Neuronal stem cell (in vitro differentiated cells): ENCODE results near the gene GLIS1.

Source experiments
- DNase-seq: peaks from one replicate; pipeline ENCODE4 v3.0.0-alpha.2; 2013; ENCODE audit warnings: low spot score
- H2AFZ ChIP-seq: one replicate; pipeline ENCODE4 v1.6.1; 2013; ENCODE audit warnings: mild to moderate bottlenecking, low read length, inconsistent platforms
- H2AK5ac ChIP-seq: 2 replicates; pipeline ENCODE4 v1.6.1; 2013; ENCODE audit warnings: low read depth, mild to moderate bottlenecking, inconsistent platforms, low read length, moderate library complexity, mixed read lengths
- H2BK120ac ChIP-seq: 2 replicates; pipeline ENCODE4 v1.6.1; 2013; ENCODE audit warnings: low read depth, mild to moderate bottlenecking, inconsistent platforms, low read length, moderate library complexity, mixed read lengths
- H2BK12ac ChIP-seq: one replicate; pipeline ENCODE4 v1.6.1; 2013; ENCODE audit warnings: low read length, inconsistent platforms
- H2BK15ac ChIP-seq: 2 replicates; pipeline ENCODE4 v1.6.1; 2013; ENCODE audit warnings: mild to moderate bottlenecking, low read length, inconsistent platforms, mixed read lengths
- H2BK5ac ChIP-seq: one replicate; pipeline ENCODE4 v1.6.1; 2013; ENCODE audit warnings: inconsistent platforms, mild to moderate bottlenecking, low read length, moderate library complexity
- H3K14ac ChIP-seq: one replicate; pipeline ENCODE4 v1.6.1; 2013; ENCODE audit warnings: low read length, inconsistent platforms
- H3K18ac ChIP-seq: 2 replicates; pipeline ENCODE4 v1.6.1; 2013; ENCODE audit warnings: low read length, inconsistent platforms
- H3K23ac ChIP-seq: 2 replicates; pipeline ENCODE4 v1.6.1; 2013; ENCODE audit warnings: low read depth, mild to moderate bottlenecking, mixed read lengths, low read length, inconsistent platforms; ENCODE audit not compliant: poor library complexity
- H3K27ac ChIP-seq: replicated peaks from 3 replicates; pipeline ENCODE4 v1.5.1; 2013; ENCODE audit warnings: low read length, inconsistent platforms
- H3K27me3 ChIP-seq, 3 experiments: 2 replicates each; pipeline ENCODE4 v1.6.1; 2013; ENCODE audit warnings: low read length in 3 of 3, mild to moderate bottlenecking in 2 of 3, inconsistent platforms in 1 of 3, low read depth in 1 of 3, mixed read lengths in 1 of 3, moderate library complexity in 1 of 3; ENCODE audit not compliant: control insufficient read depth in 3 of 3, insufficient read depth in 3 of 3
- H3K36me3 ChIP-seq, 2 donors: replicated peaks in 1 of 2; 2 replicates each; pipeline ENCODE4 v1.6.1; 2013; ENCODE audit warnings: low read length in 2 of 2; ENCODE audit not compliant: control insufficient read depth in 2 of 2, insufficient read depth in 2 of 2
- H3K4ac ChIP-seq: 2 replicates; pipeline ENCODE4 v1.6.1; 2013; ENCODE audit warnings: inconsistent platforms, mild to moderate bottlenecking, low read length, moderate library complexity
- H3K4me1 ChIP-seq, 2 donors: 1 replicate in 1 of 2; 2 replicates in 1 of 2; pipeline ENCODE4 v1.6.1; 2013; ENCODE audit warnings: low read length in 2 of 2, low read depth in 1 of 2; ENCODE audit not compliant: control insufficient read depth in 2 of 2, insufficient read depth in 1 of 2
- H3K4me2 ChIP-seq: one replicate; pipeline ENCODE4 v1.6.1; 2013; ENCODE audit warnings: mild to moderate bottlenecking, low read length, inconsistent platforms; ENCODE audit not compliant: insufficient read depth, poor library complexity, severe bottlenecking
- H3K4me3 ChIP-seq, 2 donors: 2 replicates each; pipeline ENCODE4 v1.5.1; 2013; ENCODE audit warnings: low read length in 2 of 2, mild to moderate bottlenecking in 2 of 2, inconsistent platforms in 1 of 2, moderate library complexity in 1 of 2
- H3K79me1 ChIP-seq: one replicate; pipeline ENCODE4 v1.6.1; 2013; ENCODE audit warnings: low read depth, mild to moderate bottlenecking, inconsistent platforms, low read length, moderate library complexity
- H3K9ac ChIP-seq: one replicate; pipeline ENCODE4 v1.6.1; 2013; ENCODE audit warnings: mild to moderate bottlenecking, low read depth, low read length, inconsistent platforms; ENCODE audit not compliant: poor library complexity
- H3K9me3 ChIP-seq, 2 donors: replicated peaks in 1 of 2; 2 replicates each; pipeline versions ENCODE3 to v1.6.1; 2013; ENCODE audit warnings: low read length in 2 of 2, mild to moderate bottlenecking in 2 of 2, inconsistent platforms in 1 of 2, low read depth in 1 of 2, mixed read lengths in 1 of 2, moderate library complexity in 1 of 2; ENCODE audit not compliant: control insufficient read depth in 2 of 2, insufficient read depth in 1 of 2
- H4K8ac ChIP-seq: one replicate; pipeline ENCODE4 v1.6.1; 2013; ENCODE audit warnings: low read depth, mild to moderate bottlenecking, inconsistent platforms, low read length, moderate library complexity
- H4K91ac ChIP-seq: one replicate; pipeline ENCODE4 v1.6.1; 2013; ENCODE audit warnings: low read length, low read depth, mild to moderate bottlenecking, inconsistent platforms; ENCODE audit not compliant: poor library complexity
- WGBS, 2 donors: extraction: QIAGEN DNeasy Blood & Tissue Kit; methylation state at CpG; one replicate each; pipeline ENCODE4 v1.1.7; 2013; ENCODE audit warnings: missing lambda C conversion rate in 2 of 2, mixed read lengths in 1 of 2; ENCODE audit not compliant: insufficient read length in 2 of 2, insufficient replicate concordance in 1 of 2; ENCODE audit errors: extremely low coverage in 2 of 2; 5-methylcytosine and 5-hydroxymethylcytosine counted together

GLIS1 gene

GRCh38 chr1:53734650-53735211 is 4.2 kb downstream of the GLIS1 start:
- Histone ChIP-seq H3K9me3 (peaks cover 0 to 1% of the 10 kb centered on the region in 2 donors), H3K4me1 (peaks cover 2 to 7% of the 10 kb centered on the region in 2 donors), H2AK5ac (no peak overlapping the region), H3K4me3 (no peak overlapping the region), H3K18ac (no peak overlapping the region), H2BK5ac (no peak overlapping the region), H3K23ac (no peak overlapping the region), H2BK12ac (no peak overlapping the region), H3K27ac (no peak overlapping the region), H3K9ac (no peak overlapping the region), H4K91ac (no peak overlapping the region), H2AFZ (no peak overlapping the region), H3K27me3 (peaks cover 24 to 97% (median 37%) of the 10 kb centered on the region in 3 experiments), H2BK120ac (no peak overlapping the region), H2BK15ac (no peak overlapping the region), H4K8ac (no peak overlapping the region), H3K4me2 (no peak overlapping the region), H3K79me1 (no peaks in the 10 kb centered on the region), H3K4ac (no peak overlapping the region), H3K36me3 (no peaks in the 10 kb centered on the region), H3K14ac (no peak overlapping the region)
- DNase-seq: no peak
- WGBS, 2 donors: no CpG with 5 or more reads among the region's 10 CpGs

GRCh38 chr1:53733975-53734649 is 4.9 kb downstream of the GLIS1 start:
- H3K36me3 ChIP-seq: no peaks in the 10 kb centered on the region

GRCh38 chr1:53733447-53733931 is 5.5 kb downstream of the GLIS1 start:
- H2AK5ac ChIP-seq: no peak overlapping the region
- no peak for DNase-seq
- H2BK12ac ChIP-seq: no peak overlapping the region
- H3K36me3 ChIP-seq: no peaks in the 10 kb centered on the region
- H3K27ac ChIP-seq: no peak overlapping the region
- H3K79me1 ChIP-seq: no peaks in the 10 kb centered on the region
- no peak overlapping the region for H3K4me3 ChIP-seq
- H2BK15ac ChIP-seq: no peak overlapping the region
- H3K4me2 ChIP-seq: no peak overlapping the region
- peaks cover 18 to 98% (median 28%) of the 10 kb centered on the region in 3 experiments for H3K27me3 ChIP-seq
- no peak overlapping the region for H2AFZ ChIP-seq
- no peak overlapping the region for H2BK5ac ChIP-seq
- peaks cover 0 to 5% of the 10 kb centered on the region in 2 donors for H3K4me1 ChIP-seq
- peaks cover 0 to 1% of the 10 kb centered on the region in 2 donors for H3K9me3 ChIP-seq
- H3K23ac ChIP-seq: no peak overlapping the region
- H4K8ac ChIP-seq: no peak overlapping the region
- H2BK120ac ChIP-seq: no peak overlapping the region
- no peak overlapping the region for H3K4ac ChIP-seq
- no peak overlapping the region for H3K9ac ChIP-seq
- H4K91ac ChIP-seq: no peak overlapping the region
- WGBS, 2 donors: no CpG with 5 or more reads among the region's 12 CpGs
- no peak overlapping the region for H3K14ac ChIP-seq
- H3K18ac ChIP-seq: no peak overlapping the region

More at GRCh38 chr1:53733975-53734649, 4.9 kb downstream of the GLIS1 start:
- Histone ChIP-seq H3K9ac (no peak overlapping the region), H2BK120ac (no peak overlapping the region), H3K4me1 (peaks cover 2 to 7% of the 10 kb centered on the region in 2 donors), H3K4ac (no peak overlapping the region), H3K4me3 (no peak overlapping the region), H2BK5ac (no peak overlapping the region), H2BK15ac (no peak overlapping the region), H4K91ac (no peak overlapping the region), H2AFZ (no peak overlapping the region), H3K4me2 (no peak overlapping the region), H4K8ac (no peak overlapping the region), H2BK12ac (no peak overlapping the region), H2AK5ac (no peak overlapping the region), H3K27ac (no peak overlapping the region), H3K14ac (no peak overlapping the region), H3K27me3 (peaks cover 22 to 98% (median 32%) of the 10 kb centered on the region in 3 experiments), H3K23ac (no peak overlapping the region), H3K79me1 (no peaks in the 10 kb centered on the region), H3K18ac (no peak overlapping the region), H3K9me3 (peaks cover 0 to 1% of the 10 kb centered on the region in 2 donors)
- no CpG with 5 or more reads among the region's 10 CpGs for WGBS, 2 donors
- DNase-seq: no peak

- H3K4me2 ChIP-seq: no peak overlapping the region
- H3K14ac ChIP-seq: no peak overlapping the region
- no peak overlapping the region for H4K91ac ChIP-seq
- peaks cover 0 to 2% of the 10 kb centered on the region in 2 donors for H3K4me1 ChIP-seq
- H3K9me3 ChIP-seq: peaks cover 0 to 1% of the 10 kb centered on the region in 2 donors
- WGBS, 2 donors: no CpG with 5 or more reads among the region's 6 CpGs
- peaks cover 12 to 94% (median 22%) of the 10 kb centered on the region in 3 experiments for H3K27me3 ChIP-seq
- DNase-seq: no peak
- H3K36me3 ChIP-seq: no peaks in the 10 kb centered on the region
- H2BK120ac ChIP-seq: no peak overlapping the region
- no peak overlapping the region for H4K8ac ChIP-seq
- H2BK12ac ChIP-seq: no peak overlapping the region
- H3K79me1 ChIP-seq: no peaks in the 10 kb centered on the region
- no peak overlapping the region for H3K18ac ChIP-seq
- no peak overlapping the region for H3K9ac ChIP-seq
- no peak overlapping the region for H2BK5ac ChIP-seq
- H2AK5ac ChIP-seq: no peak overlapping the region
- H2AFZ ChIP-seq: no peak overlapping the region
- H3K4ac ChIP-seq: no peak overlapping the region
- no peak overlapping the region for H3K4me3 ChIP-seq
- no peak overlapping the region for H3K27ac ChIP-seq
- H3K23ac ChIP-seq: no peak overlapping the region
- no peak overlapping the region for H2BK15ac ChIP-seq
Observed at GRCh38 chr1:53732912-53733317, 6.0 kb downstream of the GLIS1 start.
